GM12878 (cell line): ENCODE measurements around the gene SNRPD1. TPM values are rescaled to one million over a fixed set of nuclear protein-coding genes. Genes with fewer than 3 reads are reported as not detected.
"Not testable (repeated sequence)": the region's sequence is repeated elsewhere in the genome, so short reads cannot be mapped to it uniquely, and the experiment has no call there.

Experiments used
- ATAC-seq: fragments of 200-7000 bp; cut with Tn5 transposase; 3 replicates; pipeline ENCODE4 v1.9.1; 2020; ENCODE audit warnings: mild to moderate bottlenecking, moderate library complexity
- BruUV-seq: library from RNA; stranded (reverse); fragments of 400-500 nt; replicated peaks from 2 replicates; lab custom pipeline; 2021; lab: Mats Ljungman, UMichigan
- CTCF ChIA-PET: fragments of 300-600 bp; sonication (Branson Sonifier 250); formaldehyde crosslinking; extraction: SDS; loops from one replicate; lab custom pipeline; 2021; ENCODE audit warnings: inconsistent platforms; lab: Yijun Ruan, JAX
- POLR2A ChIA-PET: fragments of 350-600 bp; formaldehyde crosslinking; extraction: SDS; loops from one replicate; lab custom pipeline; 2021; ENCODE audit warnings: inconsistent platforms; lab: Charles Lee
- RAD21 ChIA-PET: fragments of 300-600 bp; sonication (Branson Sonifier 250); formaldehyde crosslinking; loops from one replicate; lab custom pipeline; 2023; ENCODE audit warnings: antibody characterized with exemption; ENCODE audit not compliant: unreplicated experiment; lab: Charles Lee
- SMC1A ChIA-PET: fragments of 300-600 bp; sonication (Branson Sonifier 250); formaldehyde crosslinking; loops from one replicate; lab custom pipeline; 2023; ENCODE audit not compliant: unreplicated experiment, uncharacterized antibody; lab: Charles Lee
- DNase-seq: peaks from one replicate; pipeline ENCODE4 v3.0.0-alpha.2; 2011; ENCODE audit warnings: low read depth, low spot score
- FAIRE-seq: peaks from 3 replicates; lab custom pipeline; 2011; peaks lifted over from hg19 to GRCh38; lab: Jason Lieb, UNC
- H2AFZ ChIP-seq: 2 replicates; pipeline ENCODE4 v1.6.0; 2011; ENCODE audit warnings: low read depth, low read length, control low read depth; ENCODE audit not compliant: control insufficient read depth
- H3K27ac ChIP-seq: 2 replicates; pipeline ENCODE4 v1.5.1; 2011; ENCODE audit warnings: control low read depth; ENCODE audit not compliant: control insufficient read depth, insufficient read depth
- H3K27me3 ChIP-seq, 2 experiments: replicated peaks in 1 of 2; 2 replicates each; pipeline versions ENCODE4 v1.6.0 to v1.6.1; 2011; ENCODE audit warnings: low read length in 1 of 2; ENCODE audit not compliant: control insufficient read depth in 2 of 2, insufficient read depth in 2 of 2
- H3K36me3 ChIP-seq, 2 experiments: 2 replicates each; pipeline ENCODE4 v1.5.1; 2011; ENCODE audit warnings: low read length in 1 of 2; ENCODE audit not compliant: control insufficient read depth in 2 of 2, insufficient read depth in 2 of 2
- H3K4me1 ChIP-seq: 2 replicates; pipeline ENCODE4 v1.6.1; 2011; ENCODE audit warnings: mild to moderate bottlenecking, low read length, moderate library complexity, mixed read lengths; ENCODE audit not compliant: control insufficient read depth, insufficient read depth
- H3K4me2 ChIP-seq: 2 replicates; pipeline ENCODE4 v1.6.0; 2011; ENCODE audit warnings: control low read depth; ENCODE audit not compliant: control insufficient read depth, insufficient read depth
- H3K4me3 ChIP-seq: fragments of 200-600 bp; sonication (generic); 2 replicates; pipeline ENCODE4 v1.5.1; 2016
- H3K79me2 ChIP-seq: 2 replicates; pipeline ENCODE4 v1.6.0; 2011; ENCODE audit warnings: low read length; ENCODE audit not compliant: control insufficient read depth, insufficient read depth
- H3K9ac ChIP-seq: 2 replicates; pipeline ENCODE4 v1.8.0; 2011; ENCODE audit warnings: low read length, control low read depth, mixed read lengths; ENCODE audit not compliant: control insufficient read depth, insufficient read depth
- H3K9me3 ChIP-seq: replicated peaks from 3 replicates; pipeline ENCODE4 v1.5.1; 2011; ENCODE audit warnings: mild to moderate bottlenecking, low read length; ENCODE audit not compliant: control insufficient read depth, insufficient read depth
- H4K20me1 ChIP-seq: 2 replicates; pipeline ENCODE4 v1.6.0; 2011; ENCODE audit not compliant: control insufficient read depth, insufficient read depth
- ZNF384 ChIP-seq: IDR thresholded peaks from 2 replicates; pipeline ENCODE4 v1.6.1; 2012; ENCODE audit warnings: low read depth, mild to moderate bottlenecking, low read length, improper control_type of control experiment, borderline replicate concordance
- WGBS: methylation state at CpG from one replicate; pipeline ENCODE4 v1.1.6; 2016; ENCODE audit warnings: low lambda C conversion rate; ENCODE audit not compliant: insufficient replicate concordance, insufficient coverage; ENCODE audit errors: missing lambda C conversion rate; 5-methylcytosine and 5-hydroxymethylcytosine counted together
- in situ Hi-C: fragments of 300-500 bp; cut with MboI; formaldehyde crosslinking; loops from 9 replicates; pipeline ENCODE4 v1.14.3; 2018; ENCODE audit warnings: mixed read lengths
- intact Hi-C: fragments of 100-400 bp; cut with micrococcal nuclease; formaldehyde crosslinking; loops from one replicate; pipeline ENCODE4 v1.14.2; 2022; ENCODE audit not compliant: unreplicated experiment
- polyA plus RNA-seq, 11 experiments: library from polyadenylated mRNA; depleted of rRNA in 4 of 11; unstranded in 6 of 11; stranded (reverse) in 5 of 11; fragments of >200 nt; fragmentation: Nextera tagmentation in 4 of 11; fragmentation: Illumina TruSeq in 1 of 11; extraction: Ambion mirVana in 4 of 11; extraction: Trizol in 1 of 11; gene quantifications; 1 replicate in 1 of 11; 2 replicates in 10 of 11; pipeline versions ENCODE4 v1.2.1 to v1.2.3, GENCODE V29; 2011 to 2016; ENCODE audit warnings: inconsistent platforms in 2 of 11, missing spikeins in 2 of 11, low read depth in 1 of 11
- total RNA-seq, 4 experiments: library from RNA; depleted of rRNA in 3 of 4; stranded (reverse); fragments of >200 nt in 3 of 4; fragmentation: Illumina TruSeq in 1 of 4; extraction: Trizol in 1 of 4; gene quantifications; 2 replicates each; pipeline versions ENCODE4 v1.2.1 to v1.2.3, GENCODE V29; 2013 to 2021
- TF ChIP-seq, protein P1 (sequence below): fragments of 450-650 bp; IDR thresholded peaks from 2 replicates; pipeline ENCODE4 v1.6.1; 2016; ENCODE audit warnings: mild to moderate bottlenecking

SNRPD1 gene
- total and polyA plus RNA-seq, 10 of the 15 experiments (the other 5 are each of a cell fraction or from before 2014, with no cell fraction given), result 52.6 to 866 (median 227) TPM

DNA sequence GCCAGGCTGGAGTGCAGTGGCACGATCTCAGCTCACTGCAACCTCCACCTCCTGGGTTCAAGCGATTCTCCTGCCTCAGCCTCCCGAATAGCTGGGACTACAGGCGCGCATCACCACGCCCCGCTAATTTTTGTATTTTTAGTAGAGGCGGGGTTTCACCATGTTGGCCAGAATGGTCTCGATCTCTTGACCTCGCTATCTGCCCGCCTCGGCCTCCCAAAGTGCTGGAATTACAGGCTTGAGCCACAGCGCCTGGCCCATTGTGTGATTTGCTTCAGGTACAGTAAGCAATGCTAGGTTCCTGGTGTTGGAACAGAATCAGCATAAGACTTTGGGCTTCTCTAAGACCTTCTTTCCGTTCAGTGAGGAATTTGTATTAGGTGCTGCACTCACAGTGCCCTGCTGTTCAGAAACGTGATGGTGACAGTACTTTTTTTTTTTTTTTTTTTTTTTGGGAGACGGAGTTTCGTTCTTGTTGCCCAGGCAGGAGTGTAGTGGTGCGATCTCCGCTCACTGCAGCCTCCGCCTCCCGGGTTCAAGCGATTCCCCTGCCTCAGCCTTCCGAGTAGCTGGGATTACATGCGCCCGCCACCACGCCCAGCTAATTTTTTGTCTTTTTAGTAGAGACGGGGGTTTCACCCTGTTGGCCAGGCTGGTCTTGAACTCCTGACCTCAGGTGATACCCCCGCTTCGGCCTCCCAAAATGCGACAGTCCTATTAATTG is 551 bp upstream of the SNRPD1 start:
- not testable (repeated sequence) for H3K9me3 ChIP-seq, H3K27me3 ChIP-seq, DNase-seq, FAIRE-seq, H4K20me1 ChIP-seq, BruUV-seq
- ChIA-PET CTCF (interaction anchor here (0.6 to 10.6 kb wide), 8 partner anchors 11 to 237 kb away, joined by 3 to 173 read pairs (median 6); partner anchors contain the start of genes ABHD3 and ESCO1), POLR2A (interaction anchor here (0.6 to 3.2 kb wide), 5 partner anchors 9 to 64 kb away, joined by 4 to 19 read pairs (median 5); partner anchors contain the start of gene ESCO1), RAD21 (interaction anchor here (1.9 to 2.4 kb wide), 2 partner anchors 10 to 136 kb away, joined by 5 to 17 read pairs; partner anchors contain the start of gene ESCO1), SMC1A (interaction anchor here (0.8 to 2.5 kb wide), 4 partner anchors 9 to 128 kb away, joined by 3 to 17 read pairs (median 4); partner anchors contain the start of genes ESCO1 and MIB1)
- WGBS, result 57% methylated on average over 25 of the region's 30 CpGs
- Histone ChIP-seq H3K27ac (peak overlapping the region; percentile 95), H2AFZ (peak overlapping the region; percentile 83), H3K4me3 (peak overlapping the region; percentile 83), H3K4me2 (peak overlapping the region; percentile 69), H3K79me2 (peaks cover 42% of the 10 kb centered on the region), H3K9ac (peak overlapping the region; percentile 89)
- ATAC-seq, result peak; percentile 28
- in situ Hi-C loops (loop anchor here (25.0 kb wide), 2 partner anchors 549 to 1851 kb away; partner anchors contain the start of gene RIOK3), intact Hi-C loops (loop anchor here (1.0 to 10.0 kb wide), 4 partner anchors 93 to 243 kb away; partner anchors contain the start of genes ABHD3 and MIB1)
- 0 out of 2 replicates have a peak, but pooled peaks have one; percentile 29 for TF ChIP-seq ZNF384
- TF ChIP-seq, protein P1, sequence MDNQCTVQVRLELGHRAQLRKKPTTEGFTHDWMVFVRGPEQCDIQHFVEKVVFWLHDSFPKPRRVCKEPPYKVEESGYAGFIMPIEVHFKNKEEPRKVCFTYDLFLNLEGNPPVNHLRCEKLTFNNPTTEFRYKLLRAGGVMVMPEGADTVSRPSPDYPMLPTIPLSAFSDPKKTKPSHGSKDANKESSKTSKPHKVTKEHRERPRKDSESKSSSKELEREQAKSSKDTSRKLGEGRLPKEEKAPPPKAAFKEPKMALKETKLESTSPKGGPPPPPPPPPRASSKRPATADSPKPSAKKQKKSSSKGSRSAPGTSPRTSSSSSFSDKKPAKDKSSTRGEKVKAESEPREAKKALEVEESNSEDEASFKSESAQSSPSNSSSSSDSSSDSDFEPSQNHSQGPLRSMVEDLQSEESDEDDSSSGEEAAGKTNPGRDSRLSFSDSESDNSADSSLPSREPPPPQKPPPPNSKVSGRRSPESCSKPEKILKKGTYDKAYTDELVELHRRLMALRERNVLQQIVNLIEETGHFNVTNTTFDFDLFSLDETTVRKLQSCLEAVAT, result peak; percentile 81
- TF ChIP-seq, all 136 proteins: peak for 2; not testable (repeated sequence) for 134
- not testable (repeated sequence) for H3K36me3 ChIP-seq, H3K4me1 ChIP-seq

DNA sequence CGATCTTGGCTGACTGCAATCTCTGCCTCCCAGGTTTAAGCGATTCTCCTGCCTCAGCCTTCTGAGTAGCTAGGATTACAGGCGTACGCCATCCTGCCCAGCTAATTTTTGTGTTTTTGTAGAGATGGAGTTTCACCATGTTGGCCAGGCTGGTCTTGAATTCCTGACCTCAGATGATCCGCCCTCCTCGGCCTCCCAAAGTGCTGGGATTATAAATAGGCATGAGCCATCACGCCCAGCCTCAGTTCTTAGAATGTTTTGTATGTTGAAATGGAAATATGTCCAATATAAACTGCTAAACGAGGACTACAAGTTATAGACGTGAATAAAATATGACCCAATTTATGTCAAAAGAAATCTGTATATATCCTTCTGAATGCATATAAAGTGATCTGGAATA is 9.5 kb downstream of the SNRPD1 start:
- FAIRE-seq, H3K9me3 ChIP-seq, H3K27ac ChIP-seq, SMC1A ChIA-PET, H3K9ac ChIP-seq, H3K4me1 ChIP-seq, H3K4me2 ChIP-seq, RAD21 ChIA-PET, intact Hi-C loops, BruUV-seq, ATAC-seq, H4K20me1 ChIP-seq, H3K4me3 ChIP-seq, DNase-seq, CTCF ChIA-PET, H2AFZ ChIP-seq, H3K27me3 ChIP-seq: not testable (repeated sequence)
- WGBS, result 89% methylated on average over 9 of the region's 9 CpGs
- POLR2A ChIA-PET, result interaction anchor here (0.6 kb wide), 1 partner anchor 14 kb away, joined by 12 read pairs; no protein-coding TSS in a partner anchor
- in situ Hi-C loops, result loop anchor here (25.0 kb wide), 2 partner anchors 559 to 1841 kb away; partner anchors contain the start of gene RIOK3
- Histone ChIP-seq H3K36me3 (peaks cover 5 to 23% of the 10 kb centered on the region in 2 experiments), H3K79me2 (peaks cover 65% of the 10 kb centered on the region)
